Measurements from ENCODE around the gene METTL16. TPM values are rescaled to one million over a fixed set of nuclear protein-coding genes. Genes with fewer than 3 reads are reported as not detected.
"Not testable (repeated sequence)": the region's sequence is repeated elsewhere in the genome, so short reads cannot be mapped to it uniquely, and the experiment has no call there.

The METTL16 gene
- total RNA-seq, 2 donors from 2014 or later = 12.9 to 24.1 TPM

- no peaks in the 10 kb centered on the region for H3K9me3 ChIP-seq
- H3K4me3 ChIP-seq = no peak overlapping the region
- no peak for ATAC-seq
- peaks cover 14% of the 10 kb centered on the region for H3K4me1 ChIP-seq
- no peak for TF ChIP-seq POLR2A (IDR thresholded peaks at IDR 0.05)
- no peak for TF ChIP-seq CTCF (IDR thresholded peaks at IDR 0.05)
- 58 to 60% methylated on average over 5 of the region's 5 CpGs for whole genome bisulfite sequencing, 2 donors
- no peak for DNase-seq
- H3K36me3 ChIP-seq (replicated peaks in 1 of 2; ENCODE audit: insufficient read depth in 1 of 2, low read depth in 2 of 2) = no peaks in the 10 kb centered on the region
- H3K27ac ChIP-seq = no peak overlapping the region
- H3K27me3 ChIP-seq = no peaks in the 10 kb centered on the region
- intact Hi-C loops (cut with DNase I) = no loop called here
Measured at GRCh38 chr17:2450016-2450650, 61.6 kb downstream of the METTL16 start.

- no peak overlapping the region for H3K27ac ChIP-seq
- intact Hi-C loops (cut with DNase I) = no loop called here
- DNase-seq (no peak), ATAC-seq (no peak)
- peaks cover 14% of the 10 kb centered on the region for H3K4me1 ChIP-seq
- H3K27me3 ChIP-seq = no peaks in the 10 kb centered on the region
- H3K36me3 ChIP-seq (replicated peaks in 1 of 2; ENCODE audit: insufficient read depth in 1 of 2, low read depth in 2 of 2) = no peaks in the 10 kb centered on the region
- TF ChIP-seq CTCF (IDR thresholded peaks at IDR 0.05) = no peak
- no peak for TF ChIP-seq POLR2A (IDR thresholded peaks at IDR 0.05)
- WGBS, 2 donors = 60 to 64% methylated on average over 2 of the region's 2 CpGs
- no peaks in the 10 kb centered on the region for H3K9me3 ChIP-seq
- no peak overlapping the region for H3K4me3 ChIP-seq
Measured at GRCh38 chr17:2449486-2449885, 62.2 kb downstream of the METTL16 start.

GRCh38 chr17:2447479-2447878, 64.2 kb downstream of the METTL16 start:
- H3K4me3 ChIP-seq; H3K27ac ChIP-seq; ATAC-seq; H3K36me3 ChIP-seq (replicated peaks in 1 of 2; ENCODE audit: insufficient read depth in 1 of 2, low read depth in 2 of 2); intact Hi-C loops (cut with DNase I); DNase-seq; H3K27me3 ChIP-seq; H3K9me3 ChIP-seq: not testable (repeated sequence)
- no CpG with 5 or more reads among the region's 29 CpGs for WGBS, 2 donors
- peaks cover 14% of the 10 kb centered on the region for H3K4me1 ChIP-seq

GRCh38 chr17:2445638-2446037, 66.0 kb downstream of the METTL16 start:
- no peaks in the 10 kb centered on the region for H3K9me3 ChIP-seq
- WGBS, 2 donors = 96 to 100% methylated on average over 1 of the region's 1 CpG
- no peak for TF ChIP-seq CTCF (IDR thresholded peaks at IDR 0.05)
- no peak for TF ChIP-seq POLR2A (IDR thresholded peaks at IDR 0.05)
- DNase-seq (no peak), ATAC-seq (no peak)
- intact Hi-C loops (cut with DNase I) = no loop called here
- no peaks in the 10 kb centered on the region for H3K27me3 ChIP-seq
- H3K36me3 ChIP-seq (replicated peaks in 1 of 2; ENCODE audit: insufficient read depth in 1 of 2, low read depth in 2 of 2) = peaks cover 0 to 3% of the 10 kb centered on the region in 2 donors
- H3K4me1 ChIP-seq = peaks cover 14% of the 10 kb centered on the region
- H3K4me3 ChIP-seq = no peak overlapping the region
- no peak overlapping the region for H3K27ac ChIP-seq

GRCh38 chr17:2444382-2444781, 67.3 kb downstream of the METTL16 start:
- peaks cover 0 to 3% of the 10 kb centered on the region in 2 donors for H3K36me3 ChIP-seq (replicated peaks in 1 of 2; ENCODE audit: insufficient read depth in 1 of 2, low read depth in 2 of 2)
- peaks cover 3% of the 10 kb centered on the region for H3K4me1 ChIP-seq
- no peak overlapping the region for H3K4me3 ChIP-seq
- intact Hi-C loops (cut with DNase I) = no loop called here
- H3K27ac ChIP-seq = no peak overlapping the region
- DNase-seq (no peak), ATAC-seq (no peak)
- H3K27me3 ChIP-seq = no peaks in the 10 kb centered on the region
- TF ChIP-seq POLR2A (IDR thresholded peaks at IDR 0.05) = no peak
- no peak for TF ChIP-seq CTCF (IDR thresholded peaks at IDR 0.05)
- WGBS, 2 donors = 96 to 98% methylated on average over 7 to 8 of the region's 8 CpGs
- no peaks in the 10 kb centered on the region for H3K9me3 ChIP-seq
